GM12873 (cell line): Measurements from ENCODE around the gene RASSF4.

Source experiments
- CTCF ChIP-seq: IDR thresholded peaks from 2 replicates; pipeline ENCODE4 v1.5.1; 2012; ENCODE audit warnings: low read depth, mild to moderate bottlenecking, moderate library complexity, low read length, control low read depth; ENCODE audit not compliant: insufficient read depth; ENCODE audit errors: missing control alignments

RASSF4 gene

DNA sequence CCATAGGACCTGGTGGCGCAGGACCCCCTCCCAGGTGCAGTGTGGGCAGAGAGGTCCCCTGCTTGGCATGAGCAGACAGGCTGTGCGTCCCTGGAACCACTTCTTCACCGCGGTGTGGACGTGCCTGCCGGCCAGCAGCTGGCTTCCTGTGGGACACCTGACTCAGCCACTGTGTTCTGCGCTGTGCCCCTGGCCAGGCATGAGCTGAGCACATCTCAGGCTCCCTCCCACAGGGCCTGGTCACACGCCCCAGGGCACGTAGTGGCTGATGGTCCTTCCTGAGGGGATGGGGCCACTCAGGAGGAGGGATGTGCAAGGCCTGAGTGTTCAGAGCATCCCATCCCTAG, 22.5 kb downstream of the RASSF4 start:
- TF ChIP-seq CTCF, result no peak

- TF ChIP-seq CTCF, result no peak
Measured at GRCh38 chr10:44982496-44982895, 22.9 kb downstream of the RASSF4 start.

GRCh38 chr10:44983066-44983894, 23.7 kb downstream of the RASSF4 start:
- no peak for TF ChIP-seq CTCF

GRCh38 chr10:44983895-44984278, 24.3 kb downstream of the RASSF4 start:
- TF ChIP-seq CTCF, result no peak

GRCh38 chr10:44984671-44985101, 25.1 kb downstream of the RASSF4 start:
- TF ChIP-seq CTCF, result no peak

GRCh38 chr10:44985175-44985681, 25.6 kb downstream of the RASSF4 start:
- TF ChIP-seq CTCF, result no peak

DNA sequence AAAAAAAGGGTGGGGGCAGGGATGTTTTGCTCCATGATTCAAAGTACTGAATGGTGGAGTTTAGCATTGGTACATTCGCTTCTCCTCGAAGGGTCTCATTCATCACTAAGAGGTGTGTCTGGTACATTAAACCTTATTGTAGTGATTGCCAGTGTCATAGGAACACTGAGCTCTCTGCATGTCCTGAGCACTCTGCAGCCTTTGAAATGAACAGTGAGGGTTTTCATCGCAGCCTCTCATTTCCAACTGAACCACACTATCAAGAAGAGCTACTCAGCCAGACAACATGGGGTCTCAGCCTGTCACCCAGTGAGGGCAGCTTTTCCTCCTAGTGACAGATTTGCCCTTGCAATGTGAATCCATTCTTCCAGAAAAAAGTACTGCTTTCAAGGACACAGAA, 26.6 kb downstream of the RASSF4 start:
- TF ChIP-seq CTCF, result no peak
